Panc1 (cell line): ENCODE data around the gene NDUFAF5. TPM values are rescaled to one million over a fixed set of nuclear protein-coding genes. Genes with fewer than 3 reads are reported as not detected.

ENCODE experiments used
- ATAC-seq: fragments of 200-7000 bp; cut with Tn5 transposase; 2 replicates; pipeline ENCODE4 v1.9.1; 2020; ENCODE audit warnings: mild to moderate bottlenecking, moderate library complexity
- BruUV-seq: library from RNA; stranded (reverse); fragments of 400-500 nt; replicated peaks from 2 replicates; lab custom pipeline; 2021; lab: Mats Ljungman, UMichigan
- CTCF ChIA-PET: fragments of 300-600 bp; sonication (Branson Sonifier 250); formaldehyde crosslinking; loops from one replicate; lab custom pipeline; 2022; ENCODE audit warnings: antibody characterized with exemption; lab: Charles Lee
- POLR2A ChIA-PET: fragments of 300-600 bp; sonication (Branson Sonifier 250); formaldehyde crosslinking; loops from one replicate; lab custom pipeline; 2022; ENCODE audit warnings: antibody characterized with exemption; lab: Charles Lee
- DNase-seq: peaks from one replicate; pipeline ENCODE4 v3.0.0-alpha.2; 2010; ENCODE audit warnings: low read depth, low spot score
- H3K27ac ChIP-seq: 2 replicates; pipeline ENCODE4 v1.5.1; 2011; ENCODE audit warnings: mild to moderate bottlenecking, low read length, inconsistent platforms
- H3K27me3 ChIP-seq: fragments of 200-500 bp; sonication (Bioruptor generic); 2 replicates; pipeline ENCODE4 v1.6.0; 2014; ENCODE audit warnings: low read length, inconsistent platforms; ENCODE audit not compliant: control insufficient read depth, insufficient read depth
- H3K36me3 ChIP-seq: fragments of 200-500 bp; sonication (Bioruptor generic); 2 replicates; pipeline ENCODE4 v1.5.1; 2014; ENCODE audit warnings: inconsistent platforms, mild to moderate bottlenecking, low read length, moderate library complexity; ENCODE audit not compliant: control insufficient read depth, insufficient read depth
- H3K4me1 ChIP-seq: 2 replicates; pipeline ENCODE4 v1.5.1; 2011; ENCODE audit warnings: inconsistent platforms, mild to moderate bottlenecking, low read length, moderate library complexity; ENCODE audit not compliant: control insufficient read depth, insufficient read depth
- H3K4me3 ChIP-seq, 2 experiments: 2 replicates each; pipeline ENCODE4 v1.5.1; 2011 to 2012; ENCODE audit warnings: low read depth in 2 of 2, low read length in 2 of 2, mild to moderate bottlenecking in 2 of 2, inconsistent platforms in 1 of 2, moderate library complexity in 1 of 2
- H3K9me3 ChIP-seq: fragments of 200-500 bp; sonication (Bioruptor generic); 2 replicates; pipeline ENCODE4 v1.5.1; 2014; ENCODE audit warnings: low read depth, mild to moderate bottlenecking, inconsistent platforms, low read length, moderate library complexity; ENCODE audit not compliant: control insufficient read depth, insufficient read depth
- POLR2AphosphoS5 ChIP-seq: IDR thresholded peaks from 2 replicates; pipeline ENCODE4 v1.6.1; 2012; ENCODE audit warnings: mild to moderate bottlenecking, low read depth, low read length, moderate library complexity
- SIN3A ChIP-seq: IDR thresholded peaks from 2 replicates; pipeline ENCODE4 v1.6.1; 2012; ENCODE audit warnings: low read depth, mild to moderate bottlenecking, low read length, moderate library complexity, borderline replicate concordance; ENCODE audit not compliant: insufficient read depth
- TCF7L2 ChIP-seq: IDR thresholded peaks from 2 replicates; pipeline ENCODE4 v1.6.1; 2011; ENCODE audit warnings: mild to moderate bottlenecking, low read depth, low read length, inconsistent platforms
- in situ Hi-C: cut with HindIII; loops from 2 replicates; pipeline ENCODE4 v1.10.0; 2016; ENCODE audit warnings: low sequenced_read_pairs, low pct_unique_long_range_greater_than_20kb
- intact Hi-C: fragments of 100-400 bp; cut with micrococcal nuclease; formaldehyde crosslinking; loops from one replicate; pipeline ENCODE4 v1.10.0; 2022; ENCODE audit not compliant: unreplicated experiment
- total RNA-seq: library from RNA; stranded (reverse); gene quantifications from one replicate; pipeline ENCODE4 v1.2.1, GENCODE V29; 2021; ENCODE audit not compliant: unreplicated experiment
- TF ChIP-seq, protein P1 (sequence below): fragments of 450-650 bp; IDR thresholded peaks from 2 replicates; pipeline ENCODE4 v1.5.1; 2017; ENCODE audit warnings: mild to moderate bottlenecking
- TF ChIP-seq, protein P2 (sequence below), 2 experiments: IDR thresholded peaks; 2 replicates each; pipeline ENCODE4 v1.6.1; 2011 to 2012; ENCODE audit warnings: low read depth in 2 of 2, control low read depth in 1 of 2, low read length in 1 of 2, mild to moderate bottlenecking in 1 of 2, moderate library complexity in 1 of 2; ENCODE audit not compliant: insufficient read depth in 1 of 2

The NDUFAF5 gene
- total RNA-seq, 1 experiment from 2014 or later, result 23.0 TPM

DNA sequence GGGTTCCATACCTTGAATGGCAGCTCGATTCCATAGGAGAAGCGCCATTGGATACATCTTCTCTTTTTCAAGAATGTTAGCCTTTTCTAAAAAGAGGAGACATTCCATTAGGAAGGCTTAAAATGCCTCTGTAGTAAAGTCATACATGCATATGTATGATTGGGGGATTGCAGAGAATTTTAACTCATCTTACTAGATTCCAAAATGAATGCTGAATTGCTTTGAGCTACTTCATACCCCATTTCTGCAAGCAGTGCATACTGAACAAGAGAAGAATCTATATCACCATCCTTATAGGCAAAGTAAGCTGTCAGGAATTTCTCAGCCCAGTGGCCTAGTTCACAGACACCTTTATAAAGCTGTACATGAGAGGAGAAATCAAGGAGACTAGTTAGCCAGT is 80.3 kb downstream of the NDUFAF5 start:
- Histone ChIP-seq H3K27me3 (peaks cover 5% of the 10 kb centered on the region; the same call in 1 of the 2 replicates), H3K9me3 (no peaks in the 10 kb centered on the region), H3K36me3 (no peaks in the 10 kb centered on the region), H3K4me1 (no peaks in the 10 kb centered on the region), H3K27ac (no peak overlapping the region), H3K4me3 (no peak overlapping the region)
- no TSS peak for BruUV-seq
- DNase-seq, result no peak
- CTCF ChIA-PET, result no interaction called here
- no peak for ATAC-seq
- POLR2A ChIA-PET, result no interaction called here
- TF ChIP-seq, protein P1, sequence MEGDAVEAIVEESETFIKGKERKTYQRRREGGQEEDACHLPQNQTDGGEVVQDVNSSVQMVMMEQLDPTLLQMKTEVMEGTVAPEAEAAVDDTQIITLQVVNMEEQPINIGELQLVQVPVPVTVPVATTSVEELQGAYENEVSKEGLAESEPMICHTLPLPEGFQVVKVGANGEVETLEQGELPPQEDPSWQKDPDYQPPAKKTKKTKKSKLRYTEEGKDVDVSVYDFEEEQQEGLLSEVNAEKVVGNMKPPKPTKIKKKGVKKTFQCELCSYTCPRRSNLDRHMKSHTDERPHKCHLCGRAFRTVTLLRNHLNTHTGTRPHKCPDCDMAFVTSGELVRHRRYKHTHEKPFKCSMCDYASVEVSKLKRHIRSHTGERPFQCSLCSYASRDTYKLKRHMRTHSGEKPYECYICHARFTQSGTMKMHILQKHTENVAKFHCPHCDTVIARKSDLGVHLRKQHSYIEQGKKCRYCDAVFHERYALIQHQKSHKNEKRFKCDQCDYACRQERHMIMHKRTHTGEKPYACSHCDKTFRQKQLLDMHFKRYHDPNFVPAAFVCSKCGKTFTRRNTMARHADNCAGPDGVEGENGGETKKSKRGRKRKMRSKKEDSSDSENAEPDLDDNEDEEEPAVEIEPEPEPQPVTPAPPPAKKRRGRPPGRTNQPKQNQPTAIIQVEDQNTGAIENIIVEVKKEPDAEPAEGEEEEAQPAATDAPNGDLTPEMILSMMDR, result no peak
- TF ChIP-seq, protein P2, sequence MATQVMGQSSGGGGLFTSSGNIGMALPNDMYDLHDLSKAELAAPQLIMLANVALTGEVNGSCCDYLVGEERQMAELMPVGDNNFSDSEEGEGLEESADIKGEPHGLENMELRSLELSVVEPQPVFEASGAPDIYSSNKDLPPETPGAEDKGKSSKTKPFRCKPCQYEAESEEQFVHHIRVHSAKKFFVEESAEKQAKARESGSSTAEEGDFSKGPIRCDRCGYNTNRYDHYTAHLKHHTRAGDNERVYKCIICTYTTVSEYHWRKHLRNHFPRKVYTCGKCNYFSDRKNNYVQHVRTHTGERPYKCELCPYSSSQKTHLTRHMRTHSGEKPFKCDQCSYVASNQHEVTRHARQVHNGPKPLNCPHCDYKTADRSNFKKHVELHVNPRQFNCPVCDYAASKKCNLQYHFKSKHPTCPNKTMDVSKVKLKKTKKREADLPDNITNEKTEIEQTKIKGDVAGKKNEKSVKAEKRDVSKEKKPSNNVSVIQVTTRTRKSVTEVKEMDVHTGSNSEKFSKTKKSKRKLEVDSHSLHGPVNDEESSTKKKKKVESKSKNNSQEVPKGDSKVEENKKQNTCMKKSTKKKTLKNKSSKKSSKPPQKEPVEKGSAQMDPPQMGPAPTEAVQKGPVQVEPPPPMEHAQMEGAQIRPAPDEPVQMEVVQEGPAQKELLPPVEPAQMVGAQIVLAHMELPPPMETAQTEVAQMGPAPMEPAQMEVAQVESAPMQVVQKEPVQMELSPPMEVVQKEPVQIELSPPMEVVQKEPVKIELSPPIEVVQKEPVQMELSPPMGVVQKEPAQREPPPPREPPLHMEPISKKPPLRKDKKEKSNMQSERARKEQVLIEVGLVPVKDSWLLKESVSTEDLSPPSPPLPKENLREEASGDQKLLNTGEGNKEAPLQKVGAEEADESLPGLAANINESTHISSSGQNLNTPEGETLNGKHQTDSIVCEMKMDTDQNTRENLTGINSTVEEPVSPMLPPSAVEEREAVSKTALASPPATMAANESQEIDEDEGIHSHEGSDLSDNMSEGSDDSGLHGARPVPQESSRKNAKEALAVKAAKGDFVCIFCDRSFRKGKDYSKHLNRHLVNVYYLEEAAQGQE (IDR thresholded peaks at IDR 0.05; ENCODE audit: insufficient read depth in 1 of 2, low read depth in 2 of 2, low read length in 1 of 2), result no peak
- TF ChIP-seq TCF7L2 (no peak), SIN3A (no peak), POLR2AphosphoS5 (no peak)
- intact Hi-C loops, result no loop called here
- in situ Hi-C loops, result no loop called here

DNA sequence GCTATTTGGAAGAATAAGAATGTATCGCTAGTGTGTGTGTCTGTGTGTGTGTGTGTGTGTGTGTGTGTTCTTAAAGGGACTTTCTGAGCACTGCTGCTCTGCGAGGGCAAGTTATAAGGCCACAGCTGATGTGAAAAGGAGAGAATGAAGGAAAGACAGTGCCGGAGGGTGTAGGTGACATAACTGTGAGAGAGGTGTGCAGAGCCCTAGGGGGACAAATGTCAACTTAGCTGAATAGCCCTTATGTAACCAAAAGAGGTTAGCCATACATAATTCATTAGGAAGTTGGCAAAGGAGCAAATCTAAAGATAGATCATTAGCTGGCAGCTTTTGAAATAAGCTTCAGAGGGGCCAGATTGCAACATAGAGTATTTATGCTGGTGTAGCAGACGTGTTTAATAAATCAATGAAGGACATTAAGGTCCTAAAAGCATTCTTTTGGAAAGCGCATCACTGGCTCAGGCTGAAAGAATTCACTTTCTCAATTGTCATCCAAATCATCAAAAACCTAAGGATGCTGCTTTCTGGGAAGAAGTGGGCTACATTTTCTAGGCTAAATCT is 81.0 kb downstream of the NDUFAF5 start:
- Histone ChIP-seq H3K27ac (no peak overlapping the region), H3K27me3 (peaks cover 5% of the 10 kb centered on the region; the same call in 1 of the 2 replicates), H3K9me3 (no peaks in the 10 kb centered on the region), H3K4me3 (no peak overlapping the region), H3K4me1 (no peaks in the 10 kb centered on the region), H3K36me3 (no peaks in the 10 kb centered on the region)
- ChIA-PET POLR2A (no interaction called here), CTCF (no interaction called here)
- in situ Hi-C loops (no loop called here), intact Hi-C loops (no loop called here)
- no peak for ATAC-seq
- BruUV-seq, result no TSS peak
- TF ChIP-seq, protein P2 (IDR thresholded peaks at IDR 0.05; ENCODE audit: insufficient read depth in 1 of 2, low read depth in 2 of 2, low read length in 1 of 2), result no peak
- TF ChIP-seq TCF7L2, result no peak
- TF ChIP-seq POLR2AphosphoS5, result no peak
- no peak for DNase-seq
